GM18517 (cell line): Measurements from ENCODE around the gene DNAJB4.
"Not testable (repeated sequence)": the region's sequence is repeated elsewhere in the genome, so short reads cannot be mapped to it uniquely, and the experiment has no call there.

Experiments
- ATAC-seq: cut with Tn5 transposase; IDR thresholded peaks from one replicate; pipeline ENCODE4 v1.9.1; 2021; ENCODE audit warnings: mild to moderate bottlenecking, moderate library complexity; ENCODE audit not compliant: unreplicated experiment

Gene DNAJB4

GRCh38 chr1:77990629-77991204, 14.0 kb upstream of the DNAJB4 start:
- no peak for ATAC-seq

GRCh38 chr1:77991638-77992037, 13.1 kb upstream of the DNAJB4 start:
- ATAC-seq: no peak

- ATAC-seq: no peak
Observed at GRCh38 chr1:77994117-77994705, 10.5 kb upstream of the DNAJB4 start.

GRCh38 chr1:77996734-77997133, 8.0 kb upstream of the DNAJB4 start:
- no peak for ATAC-seq

GRCh38 chr1:78000536-78000935, 4.2 kb upstream of the DNAJB4 start:
- not testable (repeated sequence) for ATAC-seq

GRCh38 chr1:78003070-78003746, 1.5 kb upstream of the DNAJB4 start:
- no peak for ATAC-seq

- peak; percentile 60 for ATAC-seq
Observed at GRCh38 chr1:78003882-78004718, 639 bp upstream of the DNAJB4 start.

GRCh38 chr1:78005448-78005722, 646 bp downstream of the DNAJB4 start:
- ATAC-seq: no peak

- ATAC-seq: no peak
Observed at GRCh38 chr1:78005755-78006154, 1.0 kb downstream of the DNAJB4 start.

- no peak for ATAC-seq
Observed at GRCh38 chr1:78006521-78006920, 1.8 kb downstream of the DNAJB4 start.

GRCh38 chr1:78007677-78008341, 3.1 kb downstream of the DNAJB4 start:
- ATAC-seq: no peak

GRCh38 chr1:78009276-78009675, 4.5 kb downstream of the DNAJB4 start:
- no peak for ATAC-seq

GRCh38 chr1:78009836-78010235, 5.1 kb downstream of the DNAJB4 start:
- ATAC-seq: no peak

GRCh38 chr1:78011050-78011449, 6.3 kb downstream of the DNAJB4 start:
- no peak for ATAC-seq

GRCh38 chr1:78015148-78015547, 10.4 kb downstream of the DNAJB4 start:
- no peak for ATAC-seq

- no peak for ATAC-seq
Observed at GRCh38 chr1:78019024-78019423, 14.3 kb downstream of the DNAJB4 start.

GRCh38 chr1:78021134-78021533, 16.4 kb downstream of the DNAJB4 start:
- ATAC-seq: not testable (repeated sequence)

GRCh38 chr1:78029793-78030192, 25.1 kb downstream of the DNAJB4 start:
- ATAC-seq: no peak

- ATAC-seq: no peak
Observed at GRCh38 chr1:78032996-78033796, 28.5 kb downstream of the DNAJB4 start.

- no peak for ATAC-seq
Observed at GRCh38 chr1:78033797-78034172, 29.0 kb downstream of the DNAJB4 start.

GRCh38 chr1:78035121-78035520, 30.4 kb downstream of the DNAJB4 start:
- no peak for ATAC-seq
